ENCODE measurements around the gene TH.

- no peak for TF ChIP-seq CTCF (IDR thresholded peaks at IDR 0.05)
- no peak for TF ChIP-seq POLR2AphosphoS5 (IDR thresholded peaks at IDR 0.05)
- no peak for TF ChIP-seq POLR2A (IDR thresholded peaks at IDR 0.05)
- no peak for TF ChIP-seq EP300 (IDR thresholded peaks at IDR 0.05)
Observed at GRCh38 chr11:2192435-2192834, 20.8 kb upstream of the TH start.
